Measurements from ENCODE around the gene HNRNPC. TPM values are rescaled to one million over a fixed set of nuclear protein-coding genes. Genes with fewer than 3 reads are reported as not detected.
"Not testable (repeated sequence)": the region's sequence is repeated elsewhere in the genome, so short reads cannot be mapped to it uniquely, and the experiment has no call there.

The HNRNPC gene
- total and polyA plus RNA-seq, 12 donors = 227 to 358 (median 269) TPM

GRCh38 chr14:21168055-21168454 is 101.2 kb downstream of the HNRNPC start:
- no peaks in the 10 kb centered on the region for H3K4me1 ChIP-seq
- peaks cover 0 to 16% (median 4%) of the 10 kb centered on the region in 7 donors for H3K27me3 ChIP-seq
- peaks cover 0 to 11% (median 0%) of the 10 kb centered on the region in 11 donors for H3K9me3 ChIP-seq
- DNase-seq = no peak
- intact Hi-C loops (cut with DNase I) = no loop called here
- no peaks in the 10 kb centered on the region for H3K36me3 ChIP-seq
- H3K4me3 ChIP-seq = no peak overlapping the region
- 81 to 90% methylated on average over 8 of the region's 8 CpGs for WGBS, 2 donors
- no peak overlapping the region for H3K27ac ChIP-seq
- no peak for TF ChIP-seq CTCF (IDR thresholded peaks at IDR 0.05)
- ATAC-seq = no peak

DNA sequence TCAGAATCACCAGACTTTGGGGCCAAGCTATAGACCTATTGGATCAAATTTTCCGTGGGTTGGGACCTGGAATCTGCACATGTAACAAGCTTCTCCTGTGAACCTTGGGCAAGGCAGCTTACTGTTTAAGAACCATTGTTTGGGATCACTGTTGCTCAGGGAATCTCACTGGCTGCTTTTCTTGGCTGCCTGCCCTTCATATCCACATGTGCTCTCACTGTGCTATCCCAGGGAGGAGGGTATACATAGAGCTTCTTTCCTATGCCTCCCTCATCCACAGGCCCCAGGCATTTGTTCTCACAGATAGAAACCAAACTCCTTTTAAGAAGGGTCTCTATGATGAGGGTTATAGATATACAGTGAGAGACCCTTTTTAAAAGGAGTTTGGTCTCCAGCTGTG is 103.6 kb downstream of the HNRNPC start:
- H3K27ac ChIP-seq; H3K4me3 ChIP-seq; DNase-seq; H3K36me3 ChIP-seq; H3K9me3 ChIP-seq; H3K4me1 ChIP-seq; intact Hi-C loops (cut with DNase I): not testable (repeated sequence)
- WGBS, 2 donors = 19 to 100% methylated on average over 1 of the region's 1 CpG
- peaks cover 0 to 16% (median 4%) of the 10 kb centered on the region in 7 donors for H3K27me3 ChIP-seq
- ATAC-seq = peak; percentile 47 to 90 (median 65)

DNA sequence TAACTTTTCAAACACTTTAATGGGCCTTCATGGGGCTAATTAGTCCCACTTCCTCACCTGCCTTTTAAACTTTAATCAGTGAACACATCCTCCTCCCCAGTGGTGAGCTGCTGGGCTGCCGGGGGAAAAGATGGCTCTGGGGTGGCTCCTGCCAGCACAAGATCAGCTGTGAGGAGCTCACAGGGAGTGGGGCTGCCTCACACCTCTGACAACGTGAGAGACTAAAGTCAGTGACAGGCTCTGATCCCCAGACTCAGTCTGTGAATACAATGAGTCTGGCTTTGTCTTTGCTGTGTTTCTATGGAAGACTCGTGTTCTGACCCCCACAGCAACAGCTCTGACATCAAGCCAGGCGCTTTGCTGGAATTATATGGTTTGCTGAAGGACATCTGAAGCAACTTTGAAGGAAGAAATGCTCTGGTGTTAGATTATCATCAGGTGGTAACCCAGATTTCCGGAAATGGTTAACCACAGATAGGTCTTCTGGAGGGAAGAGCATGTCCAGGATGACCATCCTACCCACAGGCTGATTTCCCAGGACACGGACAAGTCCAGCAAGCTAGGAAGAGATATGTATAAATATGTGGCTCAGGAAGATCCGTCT is 104.1 kb downstream of the HNRNPC start:
- DNase-seq; H3K4me1 ChIP-seq; H3K4me3 ChIP-seq; H3K36me3 ChIP-seq; intact Hi-C loops (cut with DNase I); H3K27ac ChIP-seq; H3K9me3 ChIP-seq: not testable (repeated sequence)
- 52% methylated on average over 7 of the region's 7 CpGs for WGBS, 2 donors
- H3K27me3 ChIP-seq = peaks cover 0 to 16% (median 2%) of the 10 kb centered on the region in 7 donors
- ATAC-seq = peak in 1 of 8 donors; percentile 37

GRCh38 chr14:21163871-21164291 is 105.4 kb downstream of the HNRNPC start:
- WGBS, 2 donors = 42 to 66% methylated on average over 4 of the region's 4 CpGs
- no peaks in the 10 kb centered on the region for H3K9me3 ChIP-seq
- H3K27ac ChIP-seq = no peak overlapping the region
- DNase-seq (no peak), ATAC-seq (no peak)
- intact Hi-C loops (cut with DNase I) = no loop called here
- no peak for TF ChIP-seq CTCF (IDR thresholded peaks at IDR 0.05)
- peaks cover 0 to 4% (median 0%) of the 10 kb centered on the region in 7 donors for H3K27me3 ChIP-seq
- no peaks in the 10 kb centered on the region for H3K36me3 ChIP-seq
- no peak overlapping the region for H3K4me3 ChIP-seq
- H3K4me1 ChIP-seq = no peaks in the 10 kb centered on the region

- H3K4me3 ChIP-seq = no peak overlapping the region
- ATAC-seq = no peak
- H3K27me3 ChIP-seq = no peaks in the 10 kb centered on the region
- H3K27ac ChIP-seq = no peak overlapping the region
- TF ChIP-seq CTCF (IDR thresholded peaks at IDR 0.05) = no peak
- no peak for DNase-seq
- WGBS, 2 donors = 71 to 73% methylated on average over 5 of the region's 5 CpGs
- intact Hi-C loops (cut with DNase I) = no loop called here
- no peaks in the 10 kb centered on the region for H3K4me1 ChIP-seq
- no peaks in the 10 kb centered on the region for H3K9me3 ChIP-seq
- no peaks in the 10 kb centered on the region for H3K36me3 ChIP-seq
Observed at GRCh38 chr14:21162081-21162480, 107.2 kb downstream of the HNRNPC start.
